MM.1S (cell line): ENCODE results near the gene CIT.

ENCODE experiments used
- EZH2 ChIP-seq: fragments of 300-600 bp; sonication (generic); optimal IDR thresholded peaks from 2 replicates; pipeline ENCODE3; 2017; ENCODE audit warnings: low read depth, mild to moderate bottlenecking, antibody characterized with exemption, low read length, mixed read lengths
- EZH2phosphoT487 ChIP-seq: fragments of 300-600 bp; sonication (generic); IDR thresholded peaks from 2 replicates; pipeline ENCODE4 v1.6.1; 2018; ENCODE audit warnings: antibody characterized with exemption, low read length
- TF ChIP-seq, protein P1 (sequence below): fragments of 300-600 bp; sonication (generic); IDR thresholded peaks from 2 replicates; pipeline ENCODE4 v1.5.1; 2016; ENCODE audit warnings: antibody characterized with exemption, low read length, mixed read lengths

- no peak for TF ChIP-seq EZH2phosphoT487
- TF ChIP-seq, protein P1, sequence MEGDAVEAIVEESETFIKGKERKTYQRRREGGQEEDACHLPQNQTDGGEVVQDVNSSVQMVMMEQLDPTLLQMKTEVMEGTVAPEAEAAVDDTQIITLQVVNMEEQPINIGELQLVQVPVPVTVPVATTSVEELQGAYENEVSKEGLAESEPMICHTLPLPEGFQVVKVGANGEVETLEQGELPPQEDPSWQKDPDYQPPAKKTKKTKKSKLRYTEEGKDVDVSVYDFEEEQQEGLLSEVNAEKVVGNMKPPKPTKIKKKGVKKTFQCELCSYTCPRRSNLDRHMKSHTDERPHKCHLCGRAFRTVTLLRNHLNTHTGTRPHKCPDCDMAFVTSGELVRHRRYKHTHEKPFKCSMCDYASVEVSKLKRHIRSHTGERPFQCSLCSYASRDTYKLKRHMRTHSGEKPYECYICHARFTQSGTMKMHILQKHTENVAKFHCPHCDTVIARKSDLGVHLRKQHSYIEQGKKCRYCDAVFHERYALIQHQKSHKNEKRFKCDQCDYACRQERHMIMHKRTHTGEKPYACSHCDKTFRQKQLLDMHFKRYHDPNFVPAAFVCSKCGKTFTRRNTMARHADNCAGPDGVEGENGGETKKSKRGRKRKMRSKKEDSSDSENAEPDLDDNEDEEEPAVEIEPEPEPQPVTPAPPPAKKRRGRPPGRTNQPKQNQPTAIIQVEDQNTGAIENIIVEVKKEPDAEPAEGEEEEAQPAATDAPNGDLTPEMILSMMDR = no peak
- no peak for TF ChIP-seq EZH2
These were observed 234.1 kb downstream of the CIT start for GRCh38 chr12:119642986-119643385.
